ENCODE measurements around the gene C20orf144.

- TF ChIP-seq POLR2A (IDR thresholded peaks at IDR 0.05) (no peak), CTCF (IDR thresholded peaks at IDR 0.05) (no peak)
Observed at GRCh38 chr20:33709398-33709797, 47.3 kb downstream of the C20orf144 start.
